Keratinocyte (primary cell): ENCODE data around the gene GALNS. TPM values are rescaled to one million over a fixed set of nuclear protein-coding genes. Genes with fewer than 3 reads are reported as not detected.

ENCODE experiments used
- DNase-seq: peaks from one replicate; pipeline ENCODE4 v3.0.0-alpha.2; 2011; ENCODE audit warnings: low read depth, missing footprints, low spot score
- FAIRE-seq: peaks from 2 replicates; lab custom pipeline; 2011; peaks lifted over from hg19 to GRCh38; lab: Jason Lieb, UNC
- H2AFZ ChIP-seq: 2 replicates; pipeline ENCODE4 v1.6.0; 2012; ENCODE audit warnings: low read length, control low read depth, inconsistent platforms; ENCODE audit not compliant: control insufficient read depth
- H3K27ac ChIP-seq: 2 replicates; pipeline ENCODE4 v1.5.1; 2011; ENCODE audit warnings: low read length; ENCODE audit not compliant: control insufficient read depth, insufficient read depth
- H3K27me3 ChIP-seq: 3 replicates; pipeline ENCODE4 v1.6.0; 2011; ENCODE audit warnings: low read length; ENCODE audit not compliant: control insufficient read depth, insufficient read depth; ENCODE audit errors: extremely low read depth
- H3K36me3 ChIP-seq, 2 experiments: 2 replicates in 1 of 2; 3 replicates in 1 of 2; pipeline ENCODE4 v1.5.1; 2011; ENCODE audit warnings: low read length in 2 of 2, mild to moderate bottlenecking in 1 of 2; ENCODE audit not compliant: control insufficient read depth in 2 of 2, insufficient read depth in 2 of 2; ENCODE audit errors: extremely low read depth in 1 of 2
- H3K4me1 ChIP-seq: 3 replicates; pipeline ENCODE4 v1.5.1; 2011; ENCODE audit warnings: low read length; ENCODE audit not compliant: control insufficient read depth, insufficient read depth; ENCODE audit errors: extremely low read depth
- H3K4me2 ChIP-seq: 3 replicates; pipeline ENCODE4 v1.6.0; 2011; ENCODE audit warnings: low read depth, low read length; ENCODE audit not compliant: control insufficient read depth, insufficient read depth; ENCODE audit errors: extremely low read depth
- H3K4me3 ChIP-seq, 3 experiments: fragments of 200-600 bp in 1 of 3; sonication (generic) in 1 of 3; 2 replicates in 2 of 3; 3 replicates in 1 of 3; pipeline ENCODE4 v1.5.1; 2011 to 2016; ENCODE audit warnings: low read length in 3 of 3, mild to moderate bottlenecking in 3 of 3, control low read depth in 2 of 3, inconsistent platforms in 1 of 3, low read depth in 1 of 3, mixed read lengths in 1 of 3, mixed run types in 1 of 3, moderate library complexity in 1 of 3; ENCODE audit not compliant: control insufficient read depth in 2 of 3, insufficient read depth in 2 of 3; ENCODE audit errors: extremely low read depth in 1 of 3
- H3K79me2 ChIP-seq: 2 replicates; pipeline ENCODE4 v1.6.0; 2012; ENCODE audit warnings: low read length; ENCODE audit not compliant: control insufficient read depth, insufficient read depth
- H3K9ac ChIP-seq: 3 replicates; pipeline ENCODE4 v1.6.0; 2011; ENCODE audit warnings: low read length; ENCODE audit not compliant: control insufficient read depth, insufficient read depth; ENCODE audit errors: extremely low read depth
- H3K9me1 ChIP-seq: 3 replicates; pipeline ENCODE4 v1.6.0; 2011; ENCODE audit warnings: low read length; ENCODE audit not compliant: control insufficient read depth, insufficient read depth; ENCODE audit errors: extremely low read depth
- H3K9me3 ChIP-seq: 2 replicates; pipeline ENCODE4 v1.5.1; 2012; ENCODE audit warnings: low read depth, low read length; ENCODE audit not compliant: control insufficient read depth
- H4K20me1 ChIP-seq: 3 replicates; pipeline ENCODE4 v1.6.0; 2011; ENCODE audit warnings: low read length; ENCODE audit not compliant: control insufficient read depth, insufficient read depth; ENCODE audit errors: extremely low read depth
- EZH2 ChIP-seq: IDR thresholded peaks from one replicate; pipeline ENCODE4 v1.6.1; 2012; ENCODE audit warnings: inconsistent platforms, mild to moderate bottlenecking, low read length, moderate library complexity
- dilution Hi-C: fragments of 300-500 bp; cut with MboI; formaldehyde crosslinking; loops from one replicate; pipeline ENCODE4 v1.7.0; 2020; ENCODE audit warnings: low sequenced_read_pairs; ENCODE audit not compliant: extremely low pct_ligation_motif_present
- polyA plus RNA-seq, 5 experiments: library from polyadenylated mRNA; depleted of rRNA in 3 of 5; stranded (reverse) in 3 of 5; stranded (forward) in 1 of 5; unstranded in 1 of 5; fragments of >200 nt; gene quantifications; 1 replicate in 1 of 5; 2 replicates in 3 of 5; 3 replicates in 1 of 5; pipeline versions ENCODE4 v1.2.1 to v1.2.3, GENCODE V29; 2011 to 2012; ENCODE audit warnings: missing spikeins in 2 of 5, low read depth in 1 of 5, low replicate concordance in 1 of 5
- TF ChIP-seq, protein P1 (sequence below), 3 experiments: IDR thresholded peaks in 1 of 3; conservative IDR thresholded peaks in 1 of 3; optimal IDR thresholded peaks in 1 of 3; 2 replicates in 2 of 3; 3 replicates in 1 of 3; pipeline versions ENCODE3 to v1.5.1; 2011; ENCODE audit warnings: low read length in 3 of 3, mild to moderate bottlenecking in 3 of 3, moderate library complexity in 2 of 3, control low read depth in 1 of 3, inconsistent platforms in 1 of 3; ENCODE audit not compliant: insufficient read depth in 2 of 3; ENCODE audit errors: extremely low read depth in 1 of 3

Gene GALNS
- polyA plus RNA-seq, 1 donor (not counting 4 experiments of a cell fraction or from before 2014, with no cell fraction given): 8.3 TPM

DNA sequence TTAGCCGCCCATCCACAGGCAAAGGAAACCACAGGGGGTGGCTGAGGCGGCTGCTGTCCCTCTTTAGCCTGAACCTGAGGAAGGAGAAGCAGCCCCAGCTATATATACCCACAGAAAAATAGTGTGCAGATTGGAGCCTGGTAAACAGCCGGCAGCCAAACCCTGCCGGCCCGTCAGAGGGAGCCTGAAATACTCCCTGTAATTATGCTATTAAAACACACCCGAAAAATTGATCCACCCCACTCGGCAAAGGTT, 78.5 kb downstream of the GALNS start:
- dilution Hi-C loops: no loop called here
- DNase-seq (no peak), FAIRE-seq (no peak)
- H4K20me1 ChIP-seq: peaks cover 56% of the 10 kb centered on the region
- no peaks in the 10 kb centered on the region for H3K27me3 ChIP-seq
- no peaks in the 10 kb centered on the region for H3K9me3 ChIP-seq
- TF ChIP-seq, protein P1, sequence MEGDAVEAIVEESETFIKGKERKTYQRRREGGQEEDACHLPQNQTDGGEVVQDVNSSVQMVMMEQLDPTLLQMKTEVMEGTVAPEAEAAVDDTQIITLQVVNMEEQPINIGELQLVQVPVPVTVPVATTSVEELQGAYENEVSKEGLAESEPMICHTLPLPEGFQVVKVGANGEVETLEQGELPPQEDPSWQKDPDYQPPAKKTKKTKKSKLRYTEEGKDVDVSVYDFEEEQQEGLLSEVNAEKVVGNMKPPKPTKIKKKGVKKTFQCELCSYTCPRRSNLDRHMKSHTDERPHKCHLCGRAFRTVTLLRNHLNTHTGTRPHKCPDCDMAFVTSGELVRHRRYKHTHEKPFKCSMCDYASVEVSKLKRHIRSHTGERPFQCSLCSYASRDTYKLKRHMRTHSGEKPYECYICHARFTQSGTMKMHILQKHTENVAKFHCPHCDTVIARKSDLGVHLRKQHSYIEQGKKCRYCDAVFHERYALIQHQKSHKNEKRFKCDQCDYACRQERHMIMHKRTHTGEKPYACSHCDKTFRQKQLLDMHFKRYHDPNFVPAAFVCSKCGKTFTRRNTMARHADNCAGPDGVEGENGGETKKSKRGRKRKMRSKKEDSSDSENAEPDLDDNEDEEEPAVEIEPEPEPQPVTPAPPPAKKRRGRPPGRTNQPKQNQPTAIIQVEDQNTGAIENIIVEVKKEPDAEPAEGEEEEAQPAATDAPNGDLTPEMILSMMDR (optimal IDR thresholded peaks at IDR 0.05 in 1 of 3, IDR thresholded peaks at IDR 0.05 in 1 of 3, conservative IDR thresholded peaks at IDR 0.05 in 1 of 3; ENCODE audit: extremely low read depth in 1 of 3, insufficient read depth in 2 of 3, low read length in 3 of 3): no peak
- no peak for TF ChIP-seq EZH2
- peaks cover 29% of the 10 kb centered on the region for H3K4me1 ChIP-seq
- no peak overlapping the region for H3K9ac ChIP-seq
- H3K79me2 ChIP-seq: peaks cover 98% of the 10 kb centered on the region
- H3K36me3 ChIP-seq: peaks cover 14 to 20% of the 10 kb centered on the region in 2 experiments
- no peak overlapping the region for H3K4me3 ChIP-seq
- no peaks in the 10 kb centered on the region for H3K9me1 ChIP-seq
- H2AFZ ChIP-seq: no peak overlapping the region
- H3K27ac ChIP-seq: no peak overlapping the region
- H3K4me2 ChIP-seq: no peak overlapping the region

DNA sequence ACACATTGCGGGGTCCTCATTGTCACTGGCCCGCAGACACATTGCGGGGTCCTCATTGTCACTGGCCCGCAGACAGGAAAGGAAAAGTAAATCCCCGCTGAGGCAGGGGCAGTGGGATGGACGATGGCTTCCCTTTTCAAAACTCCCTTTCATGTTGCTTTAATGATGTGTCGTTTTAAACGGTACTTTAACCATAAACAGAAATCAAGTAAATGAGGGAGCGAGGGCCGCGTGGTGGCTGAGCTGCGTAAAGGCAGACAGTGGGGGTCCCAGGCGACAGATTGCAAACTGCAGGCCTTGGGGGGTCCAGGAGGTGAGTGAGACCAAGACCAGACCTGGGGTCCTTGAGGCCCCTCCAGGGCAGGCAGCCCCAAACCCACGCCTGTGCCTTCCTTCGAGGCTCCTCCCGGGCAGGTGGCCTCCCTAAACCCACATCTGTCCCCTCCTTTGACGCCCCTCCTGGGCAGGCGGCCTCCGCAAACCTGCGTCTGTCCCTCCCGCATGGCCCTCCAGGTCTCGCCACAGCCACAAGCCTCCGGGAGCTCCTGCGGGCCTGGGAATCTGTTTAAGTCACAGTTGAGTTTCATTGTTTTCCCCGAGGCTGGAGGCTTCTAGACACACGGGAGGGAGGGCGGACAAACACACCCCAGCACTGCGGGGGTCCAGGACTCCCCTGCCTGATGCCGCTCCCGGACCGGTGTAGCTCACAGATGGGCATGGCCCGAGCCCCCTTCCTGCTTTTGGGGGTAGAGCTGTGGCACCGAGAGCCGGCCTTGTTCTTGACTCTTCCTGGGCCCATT, 79.1 kb downstream of the GALNS start:
- dilution Hi-C loops: no loop called here
- Histone ChIP-seq H4K20me1 (peaks cover 56% of the 10 kb centered on the region), H3K27me3 (no peaks in the 10 kb centered on the region), H3K27ac (no peak overlapping the region), H3K4me3 (no peak overlapping the region), H3K79me2 (peaks cover 98% of the 10 kb centered on the region), H3K9me3 (no peaks in the 10 kb centered on the region), H3K4me2 (no peak overlapping the region), H3K4me1 (peaks cover 24% of the 10 kb centered on the region), H3K36me3 (peaks cover 14 to 20% of the 10 kb centered on the region in 2 experiments), H3K9ac (no peak overlapping the region), H2AFZ (no peak overlapping the region), H3K9me1 (no peaks in the 10 kb centered on the region)
- DNase-seq: no peak
- TF ChIP-seq, protein P1 (optimal IDR thresholded peaks at IDR 0.05 in 1 of 3, IDR thresholded peaks at IDR 0.05 in 1 of 3, conservative IDR thresholded peaks at IDR 0.05 in 1 of 3; ENCODE audit: extremely low read depth in 1 of 3, insufficient read depth in 2 of 3, low read length in 3 of 3): no peak
- TF ChIP-seq EZH2: no peak
- FAIRE-seq: no peak
